HepG2 (cell line): Measurements from ENCODE around the gene MPV17L2. TPM values are rescaled to one million over a fixed set of nuclear protein-coding genes. Genes with fewer than 3 reads are reported as not detected.
A peak's percentile ranks its signal among the peaks of the same experiment; 100 is the strongest.

Source experiments
- ATAD3A ChIP-seq: sonication (generic); formaldehyde crosslinking; IDR thresholded peaks from 2 replicates; pipeline ENCODE4 v1.4.0; 2020; ENCODE audit warnings: missing genetic modification reagents
- BORCS8-MEF2B ChIP-seq: sonication (generic); formaldehyde crosslinking; IDR thresholded peaks from 2 replicates; pipeline ENCODE4 v1.8.0; 2022; ENCODE audit warnings: mild to moderate bottlenecking, missing genetic modification reagents
- DMTF1 ChIP-seq: sonication (generic); formaldehyde crosslinking; IDR thresholded peaks from 2 replicates; pipeline ENCODE4 v1.4.0; 2020; ENCODE audit warnings: mild to moderate bottlenecking, missing genetic modification reagents
- IKZF4 ChIP-seq: sonication (generic); formaldehyde crosslinking; IDR thresholded peaks from 2 replicates; pipeline ENCODE4 v1.5.1; 2020; ENCODE audit warnings: borderline replicate concordance, mild to moderate bottlenecking, low read depth, missing genetic modification reagents; ENCODE audit errors: not compliant biosample characterization
- IKZF5 ChIP-seq: IDR thresholded peaks from 2 replicates; pipeline ENCODE4 v1.6.1; 2018; ENCODE audit warnings: missing genetic modification reagents, mild to moderate bottlenecking, missing compliant biosample characterization
- MYC ChIP-seq: sonication (generic); formaldehyde crosslinking; IDR thresholded peaks from 2 replicates; pipeline ENCODE4 v1.9.0; 2021; ENCODE audit warnings: missing genetic modification reagents, borderline replicate concordance
- NPAS2 ChIP-seq: sonication (generic); formaldehyde crosslinking; IDR thresholded peaks from 2 replicates; pipeline ENCODE4 v1.8.0; 2022; ENCODE audit warnings: mild to moderate bottlenecking, missing genetic modification reagents, borderline replicate concordance
- NR2C2 ChIP-seq: sonication (generic); formaldehyde crosslinking; IDR thresholded peaks from 2 replicates; pipeline ENCODE4 v1.4.0; 2020; ENCODE audit warnings: missing genetic modification reagents, mild to moderate bottlenecking, moderate library complexity, borderline replicate concordance
- NR2F1 ChIP-seq, 2 experiments: fragments of 450-650 bp in 1 of 2; formaldehyde crosslinking in 1 of 2; IDR thresholded peaks; 2 replicates each; pipeline versions ENCODE4 v1.5.0 to v1.6.1; 2016 to 2020; ENCODE audit warnings: mild to moderate bottlenecking in 1 of 2, missing compliant biosample characterization in 1 of 2, missing genetic modification reagents in 1 of 2, moderate library complexity in 1 of 2
- NRL ChIP-seq: sonication (generic); formaldehyde crosslinking; IDR thresholded peaks from 2 replicates; pipeline ENCODE4 v1.5.0; 2020; ENCODE audit warnings: missing genetic modification reagents, mild to moderate bottlenecking, moderate library complexity, borderline replicate concordance
- SNRNP70 ChIP-seq: fragments of 200-400 bp; formaldehyde crosslinking; IDR thresholded peaks from 2 replicates; pipeline ENCODE4 v1.6.1; 2017; ENCODE audit warnings: mild to moderate bottlenecking, low read depth, low read length, moderate library complexity
- SP140L ChIP-seq: sonication (generic); formaldehyde crosslinking; IDR thresholded peaks from 2 replicates; pipeline ENCODE4 v1.4.0; 2020; ENCODE audit warnings: missing genetic modification reagents, borderline replicate concordance
- ZBTB26 ChIP-seq: IDR thresholded peaks from 2 replicates; pipeline ENCODE4 v1.6.1; 2016; ENCODE audit warnings: missing compliant biosample characterization, missing genetic modification reagents, borderline replicate concordance
- ZMAT3 ChIP-seq: sonication (generic); formaldehyde crosslinking; conservative IDR thresholded peaks from 2 replicates; pipeline ENCODE4 v1.7.0; 2021; ENCODE audit warnings: missing genetic modification reagents
- ZNF326 ChIP-seq: sonication (generic); formaldehyde crosslinking; IDR thresholded peaks from 2 replicates; pipeline ENCODE4 v1.4.0; 2020; ENCODE audit warnings: missing genetic modification reagents, borderline replicate concordance
- ZNF878 ChIP-seq: sonication (generic); formaldehyde crosslinking; IDR thresholded peaks from 2 replicates; pipeline ENCODE4 v1.8.1; 2023; ENCODE audit warnings: mild to moderate bottlenecking, missing genetic modification reagents, moderate library complexity
- ZSCAN29 ChIP-seq: sonication (generic); formaldehyde crosslinking; conservative IDR thresholded peaks from 2 replicates; pipeline ENCODE4 v1.4.0; 2020; ENCODE audit warnings: mild to moderate bottlenecking, missing genetic modification reagents
- polyA plus RNA-seq, 8 experiments: library from polyadenylated mRNA; depleted of rRNA in 3 of 8; stranded (reverse) in 7 of 8; unstranded in 1 of 8; fragments of >200 nt; fragmentation: Illumina TruSeq in 4 of 8; extraction: Trizol in 4 of 8; gene quantifications; 2 replicates each; pipeline versions ENCODE4 v1.2.1 to v1.2.3, GENCODE V29; 2011 to 2016; ENCODE audit warnings: low read depth in 4 of 8, missing spikeins in 1 of 8, mixed read lengths in 1 of 8; ENCODE audit not compliant: insufficient read depth in 1 of 8
- total RNA-seq, 5 experiments: library from RNA; depleted of rRNA; stranded (reverse); fragments of >200 nt; fragmentation: Illumina TruSeq; extraction: Trizol; gene quantifications; 2 replicates each; pipeline ENCODE4 v1.2.3, GENCODE V29; 2016; ENCODE audit warnings: low read depth in 1 of 5
- TF ChIP-seq, protein P1 (sequence below): sonication (generic); formaldehyde crosslinking; IDR thresholded peaks from 2 replicates; pipeline ENCODE4 v1.4.0; 2020; ENCODE audit warnings: missing genetic modification reagents
- TF ChIP-seq, protein P2 (sequence below): fragments of 450-650 bp; IDR thresholded peaks from 2 replicates; pipeline ENCODE4 v1.6.1; 2017

MPV17L2 gene
- total and polyA plus RNA-seq, 2 of the 13 experiments (the other 11 are each of a cell fraction or from before 2014, with no cell fraction given), result 13.6 to 16.7 TPM

- TF ChIP-seq DMTF1 (CRISPR knock-in tag) (no peak), ZNF878 (CRISPR knock-in tag) (peak; percentile 62), NR2F1 (CRISPR knock-in tag; IDR thresholded peaks at IDR 0.05) (no peak), BORCS8-MEF2B (CRISPR knock-in tag) (peak; percentile 92), ZBTB26 (CRISPR knock-in tag) (peak; percentile 93), IKZF5 (CRISPR knock-in tag) (peak; percentile 84), NR2C2 (CRISPR knock-in tag) (0 out of 2 replicates have a peak, but pooled peaks have one; percentile 19), NRL (CRISPR knock-in tag) (peak; percentile 91), ATAD3A (CRISPR knock-in tag) (peak; percentile 72; the same call in 1 of the 2 replicates), IKZF4 (peak; percentile 81), ZMAT3 (CRISPR knock-in tag) (peak; percentile 99), SP140L (peak; percentile 95; the same call in 1 of the 2 replicates), ZSCAN29 (CRISPR knock-in tag) (peak; percentile 82; the same call in 1 of the 2 replicates), NPAS2 (no peak), ZNF326 (CRISPR knock-in tag) (peak; percentile 49; the same call in 1 of the 2 replicates), MYC (CRISPR knock-in tag) (peak; percentile 72; the same call in 1 of the 2 replicates), SNRNP70 (no peak)
- TF ChIP-seq, protein P1, sequence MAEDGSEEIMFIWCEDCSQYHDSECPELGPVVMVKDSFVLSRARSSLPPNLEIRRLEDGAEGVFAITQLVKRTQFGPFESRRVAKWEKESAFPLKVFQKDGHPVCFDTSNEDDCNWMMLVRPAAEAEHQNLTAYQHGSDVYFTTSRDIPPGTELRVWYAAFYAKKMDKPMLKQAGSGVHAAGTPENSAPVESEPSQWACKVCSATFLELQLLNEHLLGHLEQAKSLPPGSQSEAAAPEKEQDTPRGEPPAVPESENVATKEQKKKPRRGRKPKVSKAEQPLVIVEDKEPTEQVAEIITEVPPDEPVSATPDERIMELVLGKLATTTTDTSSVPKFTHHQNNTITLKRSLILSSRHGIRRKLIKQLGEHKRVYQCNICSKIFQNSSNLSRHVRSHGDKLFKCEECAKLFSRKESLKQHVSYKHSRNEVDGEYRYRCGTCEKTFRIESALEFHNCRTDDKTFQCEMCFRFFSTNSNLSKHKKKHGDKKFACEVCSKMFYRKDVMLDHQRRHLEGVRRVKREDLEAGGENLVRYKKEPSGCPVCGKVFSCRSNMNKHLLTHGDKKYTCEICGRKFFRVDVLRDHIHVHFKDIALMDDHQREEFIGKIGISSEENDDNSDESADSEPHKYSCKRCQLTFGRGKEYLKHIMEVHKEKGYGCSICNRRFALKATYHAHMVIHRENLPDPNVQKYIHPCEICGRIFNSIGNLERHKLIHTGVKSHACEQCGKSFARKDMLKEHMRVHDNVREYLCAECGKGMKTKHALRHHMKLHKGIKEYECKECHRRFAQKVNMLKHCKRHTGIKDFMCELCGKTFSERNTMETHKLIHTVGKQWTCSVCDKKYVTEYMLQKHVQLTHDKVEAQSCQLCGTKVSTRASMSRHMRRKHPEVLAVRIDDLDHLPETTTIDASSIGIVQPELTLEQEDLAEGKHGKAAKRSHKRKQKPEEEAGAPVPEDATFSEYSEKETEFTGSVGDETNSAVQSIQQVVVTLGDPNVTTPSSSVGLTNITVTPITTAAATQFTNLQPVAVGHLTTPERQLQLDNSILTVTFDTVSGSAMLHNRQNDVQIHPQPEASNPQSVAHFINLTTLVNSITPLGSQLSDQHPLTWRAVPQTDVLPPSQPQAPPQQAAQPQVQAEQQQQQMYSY (CRISPR knock-in tag), result peak; percentile 46; the same call in 1 of the 2 replicates
- TF ChIP-seq, protein P2, sequence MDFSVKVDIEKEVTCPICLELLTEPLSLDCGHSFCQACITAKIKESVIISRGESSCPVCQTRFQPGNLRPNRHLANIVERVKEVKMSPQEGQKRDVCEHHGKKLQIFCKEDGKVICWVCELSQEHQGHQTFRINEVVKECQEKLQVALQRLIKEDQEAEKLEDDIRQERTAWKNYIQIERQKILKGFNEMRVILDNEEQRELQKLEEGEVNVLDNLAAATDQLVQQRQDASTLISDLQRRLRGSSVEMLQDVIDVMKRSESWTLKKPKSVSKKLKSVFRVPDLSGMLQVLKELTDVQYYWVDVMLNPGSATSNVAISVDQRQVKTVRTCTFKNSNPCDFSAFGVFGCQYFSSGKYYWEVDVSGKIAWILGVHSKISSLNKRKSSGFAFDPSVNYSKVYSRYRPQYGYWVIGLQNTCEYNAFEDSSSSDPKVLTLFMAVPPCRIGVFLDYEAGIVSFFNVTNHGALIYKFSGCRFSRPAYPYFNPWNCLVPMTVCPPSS, result no peak
Observed at GRCh38 chr19:18233224-18233825, 40.3 kb downstream of the MPV17L2 start (continued).
